Activated T-cell treated with anti-CD3 and anti-CD28 coated beads for 1 hour (primary cell): ENCODE results near the gene SBF2.
"Not testable (repeated sequence)": the region's sequence is repeated elsewhere in the genome, so short reads cannot be mapped to it uniquely, and the experiment has no call there.

Source experiments
- DNase-seq: peaks from one replicate; pipeline ENCODE4 v3.0.0-alpha.2; 2020; ENCODE audit warnings: low read depth

SBF2 gene

DNA sequence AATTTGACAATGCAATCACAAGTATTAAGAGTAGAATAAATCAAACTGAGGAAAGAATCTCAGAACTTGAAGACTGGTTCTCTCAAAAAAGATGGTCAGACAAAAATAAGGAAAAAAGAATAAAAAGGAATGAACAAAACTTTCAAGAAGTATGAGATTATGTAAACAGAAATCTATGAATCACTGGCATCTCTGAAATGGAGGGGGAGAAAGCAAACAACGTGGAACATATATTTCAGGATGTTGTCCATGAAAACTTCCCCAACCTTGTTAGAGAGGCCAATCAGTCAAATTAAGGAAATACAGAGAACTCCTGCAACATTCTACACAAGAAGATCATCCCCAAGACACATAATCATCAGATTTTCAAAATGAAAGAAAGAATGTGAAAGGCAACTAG, 235.7 kb downstream of the SBF2 start:
- DNase-seq = no peak

GRCh38 chr11:10051868-10052586, 242.0 kb downstream of the SBF2 start:
- DNase-seq = no peak

DNA sequence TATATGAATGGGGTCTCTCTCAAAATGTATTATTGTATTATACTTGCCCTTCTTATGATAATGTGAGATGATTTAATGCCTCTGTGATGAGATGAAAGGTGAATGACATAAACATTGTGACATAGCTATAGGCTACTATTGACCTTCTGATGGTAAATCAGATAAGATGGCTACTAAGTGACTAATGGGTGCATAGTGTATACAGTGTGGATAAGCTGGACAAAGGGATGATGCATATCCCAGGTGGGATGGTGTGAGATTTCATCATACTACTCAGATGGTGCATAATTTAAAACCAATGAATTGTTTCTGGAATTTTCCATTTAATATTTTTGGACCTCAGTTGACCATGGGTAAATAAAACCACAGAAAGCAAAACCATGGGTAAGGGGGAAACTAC, 243.5 kb downstream of the SBF2 start:
- DNase-seq = no peak

- no peak for DNase-seq
Measured at GRCh38 chr11:10049756-10050155, 244.3 kb downstream of the SBF2 start.

DNA sequence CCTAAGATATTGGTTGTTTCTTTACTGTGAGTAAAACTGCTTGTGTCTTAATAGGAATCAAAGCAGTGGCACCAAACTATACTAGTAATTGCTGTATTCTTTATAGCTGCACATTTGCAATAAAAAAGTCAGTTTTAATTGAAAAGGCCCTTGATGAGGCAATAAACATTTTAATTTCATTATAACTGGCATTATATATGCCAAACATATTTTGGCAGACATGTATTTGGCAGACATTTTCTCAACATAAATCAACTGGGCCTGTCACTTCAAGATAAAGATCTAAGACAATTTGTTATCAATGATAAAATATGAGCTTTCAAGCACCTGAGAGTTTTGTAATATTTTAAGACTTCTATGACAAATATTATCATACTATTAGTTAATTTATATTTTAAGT, 245.7 kb downstream of the SBF2 start:
- DNase-seq = no peak

DNA sequence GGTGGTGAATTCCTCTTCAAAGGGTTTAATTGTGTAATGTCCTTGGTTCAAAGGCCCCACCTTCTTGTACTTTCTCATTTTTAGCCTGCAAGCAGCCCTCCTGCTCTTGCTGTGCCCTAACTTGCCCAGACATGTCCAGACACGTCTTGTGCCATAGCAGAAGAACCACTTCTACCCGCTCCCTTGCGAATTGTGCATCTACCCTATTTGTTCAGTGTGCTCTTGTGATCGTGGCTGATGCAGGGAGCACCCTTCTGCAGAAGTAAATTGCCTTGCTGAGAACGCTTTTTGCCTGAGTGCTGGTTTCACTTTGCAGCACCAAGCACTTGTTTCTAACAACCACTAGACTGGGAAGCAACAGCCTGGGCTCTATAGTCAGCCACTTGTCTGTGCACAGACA, 249.4 kb downstream of the SBF2 start:
- no peak for DNase-seq

GRCh38 chr11:10042699-10043098, 251.3 kb downstream of the SBF2 start:
- no peak for DNase-seq

- DNase-seq = no peak
Measured at GRCh38 chr11:10041748-10042446, 252.1 kb downstream of the SBF2 start.

- DNase-seq = no peak
Measured at GRCh38 chr11:10041332-10041731, 252.7 kb downstream of the SBF2 start.

GRCh38 chr11:10038521-10039302, 255.3 kb downstream of the SBF2 start:
- DNase-seq = no peak

DNA sequence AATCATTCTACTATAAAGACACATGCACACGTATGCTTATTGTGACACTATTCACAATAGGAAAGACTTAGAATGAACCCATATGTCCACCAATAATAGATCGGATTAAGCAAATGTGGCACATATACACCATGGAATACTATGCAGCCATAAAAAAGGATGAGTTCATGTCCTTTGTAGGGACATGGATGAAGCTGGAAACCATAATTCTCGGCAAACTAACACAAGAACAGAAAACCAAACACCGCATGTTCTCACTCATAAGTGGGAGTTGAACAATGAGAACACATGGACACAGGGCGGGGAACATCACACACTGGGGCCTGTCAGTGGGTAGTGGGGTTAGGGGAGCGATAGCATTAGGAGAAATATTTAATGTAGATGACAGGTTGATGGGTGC, 258.1 kb downstream of the SBF2 start:
- DNase-seq = not testable (repeated sequence)

DNA sequence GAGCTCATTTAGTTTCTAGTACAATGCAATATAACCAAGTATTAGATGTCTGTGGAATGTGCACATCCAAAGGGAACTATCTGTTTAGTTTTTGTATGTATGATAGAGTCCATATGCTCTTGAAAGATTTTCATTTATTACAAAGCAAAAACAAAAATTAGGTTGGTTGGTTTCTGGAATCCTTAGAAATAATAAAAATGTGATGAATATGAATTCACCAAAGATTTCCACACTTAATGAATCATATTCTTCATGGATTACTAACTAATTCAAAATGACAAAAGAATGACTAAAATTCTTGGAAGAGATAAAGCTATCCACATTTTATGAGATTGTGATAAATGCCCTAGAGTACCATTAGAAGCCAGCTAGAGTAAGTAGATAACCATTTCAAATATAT, 261.1 kb downstream of the SBF2 start:
- no peak for DNase-seq

DNA sequence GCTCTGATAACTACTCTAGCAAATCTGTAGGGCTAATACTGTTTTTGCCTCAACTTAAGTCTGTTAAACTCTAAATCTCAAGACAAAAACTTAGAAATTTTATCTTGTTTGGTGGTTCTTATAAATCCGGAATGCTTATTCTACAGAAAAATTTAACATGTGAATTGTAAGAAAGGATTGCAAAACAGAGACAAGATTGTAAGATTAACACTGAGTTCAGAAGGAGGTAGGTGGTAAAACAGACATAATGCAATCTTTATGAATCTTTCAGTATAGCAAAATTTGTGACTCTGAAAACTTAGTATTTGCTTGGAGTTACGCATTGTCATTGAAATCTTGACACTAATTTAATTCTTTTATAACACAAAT, 263.9 kb downstream of the SBF2 start:
- DNase-seq = no peak

DNA sequence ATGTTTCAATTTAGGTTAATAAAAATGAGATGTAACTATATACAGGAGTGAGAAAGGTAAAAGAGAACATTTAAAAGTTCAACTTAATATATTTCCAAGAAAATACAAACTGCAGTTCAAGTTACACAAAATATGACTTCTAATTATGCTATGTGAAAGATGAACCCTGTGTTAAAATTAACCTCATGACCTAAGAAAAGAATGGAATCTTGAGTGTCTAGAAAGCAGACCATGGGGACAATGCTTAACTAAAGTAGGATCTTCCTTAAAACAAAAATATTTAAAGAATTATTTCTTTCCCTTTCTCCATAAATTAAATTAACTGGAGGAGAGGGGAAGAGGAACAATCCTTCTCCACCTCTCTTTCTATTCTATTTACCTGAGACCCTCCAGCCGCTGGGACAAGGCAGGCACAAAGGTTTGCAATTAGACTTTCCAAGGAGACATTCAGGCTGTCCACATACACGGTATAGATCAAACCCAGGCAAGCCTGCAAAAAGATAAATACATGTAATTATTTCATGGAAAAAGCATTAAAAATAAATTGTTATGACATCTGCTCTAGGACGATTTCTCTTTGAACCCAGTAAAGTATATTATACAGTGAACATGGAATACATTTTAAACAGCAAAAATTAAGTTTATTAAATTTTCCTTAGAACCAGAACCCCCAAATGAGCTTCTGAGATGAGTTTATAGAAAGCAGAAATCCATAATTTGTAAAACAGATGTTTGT, 264.5 kb downstream of the SBF2 start:
- DNase-seq = no peak

DNA sequence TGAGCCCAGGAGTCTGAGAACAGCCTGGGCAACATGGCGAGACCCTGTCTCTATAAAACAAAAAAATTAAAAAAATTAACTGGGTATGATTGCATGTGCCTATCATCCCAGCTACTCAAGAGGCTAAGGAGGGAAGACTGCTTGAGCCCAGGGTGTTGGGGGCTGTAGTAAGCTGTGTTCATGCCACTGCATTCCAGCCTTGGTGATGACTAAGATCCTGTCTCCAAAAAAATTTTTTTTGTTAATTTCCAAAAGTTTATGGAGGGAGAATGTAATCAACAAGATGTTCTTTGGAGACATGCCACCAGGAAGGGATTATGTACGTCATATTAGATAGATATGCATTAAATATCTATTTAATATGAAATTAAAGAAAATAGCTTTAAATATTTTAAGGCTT, 267.5 kb downstream of the SBF2 start:
- no peak for DNase-seq

- no peak for DNase-seq
Measured at GRCh38 chr11:10023212-10023611, 270.8 kb downstream of the SBF2 start.

- DNase-seq = no peak
Measured at GRCh38 chr11:10022764-10023163, 271.3 kb downstream of the SBF2 start.

DNA sequence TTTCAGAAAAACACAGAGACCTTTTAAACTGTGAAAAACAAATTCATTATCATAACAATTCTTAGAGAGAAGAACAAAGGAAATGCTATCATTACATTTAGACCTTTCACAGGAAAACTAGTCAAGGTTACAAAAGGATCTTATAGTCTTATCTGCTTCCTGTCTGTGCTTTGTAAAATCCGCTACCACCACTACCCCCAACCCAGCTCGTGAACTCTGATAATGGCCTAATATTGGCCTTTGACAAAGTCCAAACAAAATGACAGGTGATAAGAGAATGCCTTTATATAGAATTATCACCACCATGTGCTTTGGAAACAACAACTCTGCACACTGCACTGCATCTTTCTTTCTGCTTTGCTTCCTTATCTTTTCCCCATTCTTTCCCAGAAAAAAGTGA, 272.5 kb downstream of the SBF2 start:
- no peak for DNase-seq

- no peak for DNase-seq
Measured at GRCh38 chr11:10019906-10020682, 273.9 kb downstream of the SBF2 start.

- DNase-seq = no peak
Measured at GRCh38 chr11:10017911-10018310, 276.1 kb downstream of the SBF2 start.

- no peak for DNase-seq
Measured at GRCh38 chr11:10017050-10017449, 277.0 kb downstream of the SBF2 start.

DNA sequence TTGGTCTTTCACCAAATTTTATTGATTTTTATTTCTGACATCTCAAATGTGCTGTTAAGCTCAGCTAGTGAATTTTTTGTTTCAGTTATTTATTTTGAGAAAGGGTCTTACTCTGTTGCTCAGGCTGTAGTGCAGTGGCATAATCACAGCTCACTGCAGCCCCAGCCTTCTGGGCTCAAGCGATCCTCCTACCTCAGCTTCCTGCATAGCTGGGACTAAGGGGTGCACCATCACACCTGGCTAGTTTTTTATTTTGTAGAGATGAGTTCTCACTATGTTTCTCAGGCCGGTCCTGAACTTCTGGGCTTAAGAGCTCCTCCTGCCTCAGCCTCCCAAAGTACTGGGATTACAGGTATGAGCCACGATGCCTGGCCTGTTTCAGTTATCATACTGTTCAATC, 282.0 kb downstream of the SBF2 start:
- DNase-seq = no peak
